GM23338 (cell line): ENCODE results near the gene PNMA5. TPM values are rescaled to one million over a fixed set of nuclear protein-coding genes. Genes with fewer than 3 reads are reported as not detected.
A peak's percentile ranks its signal among the peaks of the same experiment; 100 is the strongest.

Experiments
- ATAC-seq: fragments of 200-7000 bp; cut with Tn5 transposase; 3 replicates; pipeline ENCODE4 v1.9.1; 2020
- DNase-seq: peaks from one replicate; pipeline ENCODE4 v3.0.0-alpha.2; 2015; ENCODE audit warnings: low spot score
- H2AFZ ChIP-seq: fragments of 200-600 bp; sonication (generic); 2 replicates; pipeline ENCODE4 v1.8.0; 2016; ENCODE audit warnings: antibody characterized with exemption, mild to moderate bottlenecking, moderate library complexity
- H3F3A ChIP-seq: fragments of 200-600 bp; sonication (generic); replicated peaks from 2 replicates; pipeline ENCODE4 v1.8.0; 2017; ENCODE audit warnings: antibody characterized with exemption, mixed run types, low read depth
- H3K27ac ChIP-seq: fragments of 200-600 bp; sonication (generic); 2 replicates; pipeline ENCODE4 v1.6.1; 2016; ENCODE audit warnings: low read depth
- H3K27me3 ChIP-seq: fragments of 200-600 bp; sonication (generic); 2 replicates; pipeline ENCODE4 v1.8.0; 2016; ENCODE audit warnings: mild to moderate bottlenecking, mixed run types, moderate library complexity; ENCODE audit not compliant: insufficient read depth
- H3K36me3 ChIP-seq: fragments of 200-600 bp; sonication (generic); 2 replicates; pipeline ENCODE4 v1.8.0; 2016; ENCODE audit warnings: mild to moderate bottlenecking; ENCODE audit not compliant: insufficient read depth
- H3K4me1 ChIP-seq: fragments of 200-600 bp; sonication (generic); 2 replicates; pipeline ENCODE4 v1.8.0; 2016; ENCODE audit warnings: mild to moderate bottlenecking, moderate library complexity; ENCODE audit not compliant: insufficient read depth
- H3K4me2 ChIP-seq: fragments of 200-600 bp; sonication (generic); 2 replicates; pipeline ENCODE4 v1.7.1; 2017; ENCODE audit warnings: mixed run types
- H3K4me3 ChIP-seq: fragments of 200-600 bp; sonication (generic); 2 replicates; pipeline ENCODE4 v1.6.1; 2016; ENCODE audit warnings: mixed run types
- H3K79me2 ChIP-seq: fragments of 200-600 bp; sonication (generic); replicated peaks from 2 replicates; pipeline ENCODE4 v1.8.0; 2017; ENCODE audit warnings: mild to moderate bottlenecking; ENCODE audit not compliant: insufficient read depth
- H3K9me2 ChIP-seq: fragments of 200-600 bp; sonication (generic); 2 replicates; pipeline ENCODE4 v1.8.0; 2017; ENCODE audit not compliant: insufficient read depth
- H4K20me1 ChIP-seq: fragments of 200-600 bp; sonication (generic); replicated peaks from 2 replicates; pipeline ENCODE4 v1.8.0; 2017; ENCODE audit warnings: mild to moderate bottlenecking; ENCODE audit not compliant: insufficient read depth
- H3K27ac Mint-ChIP-seq: 2 replicates; pipeline ENCODE4 v1.8.0; 2020; ENCODE audit warnings: inconsistent platforms, mild to moderate bottlenecking, moderate library complexity, mixed read lengths
- H3K27me3 Mint-ChIP-seq: 3 replicates; pipeline ENCODE4 v1.8.0; 2022; ENCODE audit warnings: low read depth, mild to moderate bottlenecking, moderate library complexity, mixed read lengths, inconsistent platforms; ENCODE audit not compliant: insufficient read depth, poor library complexity
- H3K36me3 Mint-ChIP-seq: 3 replicates; pipeline ENCODE4 v1.8.0; 2021; ENCODE audit warnings: low read depth, mild to moderate bottlenecking, inconsistent platforms, moderate library complexity, mixed read lengths
- H3K4me1 Mint-ChIP-seq: 3 replicates; pipeline ENCODE4 v1.8.0; 2020; ENCODE audit warnings: mild to moderate bottlenecking, inconsistent platforms, mixed read lengths
- H3K4me3 Mint-ChIP-seq: 3 replicates; pipeline ENCODE4 v1.8.0; 2021; ENCODE audit warnings: moderate library complexity, mild to moderate bottlenecking, inconsistent platforms, mixed read lengths
- H3K9me3 Mint-ChIP-seq: 3 replicates; pipeline ENCODE4 v1.8.0; 2020; ENCODE audit warnings: moderate library complexity, mild to moderate bottlenecking, inconsistent platforms, mixed read lengths
- JUNB ChIP-seq: IDR thresholded peaks from one replicate; pipeline ENCODE4 v1.6.1; 2016; ENCODE audit warnings: antibody characterized with exemption; ENCODE audit not compliant: unreplicated experiment
- POLR2AphosphoS5 ChIP-seq: IDR thresholded peaks from 2 replicates; pipeline ENCODE4 v1.6.1; 2016; ENCODE audit warnings: antibody characterized with exemption, low read depth
- STAT1 ChIP-seq: IDR thresholded peaks from one replicate; pipeline ENCODE4 v1.6.1; 2016; ENCODE audit warnings: antibody characterized with exemption; ENCODE audit not compliant: unreplicated experiment
- ZNF114 ChIP-seq: fragments of 250-450 bp; sonication (Bioruptor Pico); IDR thresholded peaks from 2 replicates; pipeline ENCODE4 v1.5.0; 2020; ENCODE audit warnings: mild to moderate bottlenecking, moderate library complexity
- polyA plus RNA-seq: library from polyadenylated mRNA; unstranded; fragments of >200 nt; fragmentation: Nextera tagmentation; extraction: Ambion mirVana; gene quantifications from 2 replicates; pipeline ENCODE4 v1.2.1, GENCODE V29; 2016
- total RNA-seq: library from RNA; depleted of rRNA; stranded (reverse); fragments of >200 nt; shearing (Covaris generic); gene quantifications from 2 replicates; pipeline ENCODE4 v1.2.3, GENCODE V29; 2014
- TF ChIP-seq, protein P1 (sequence below), 2 experiments: fragments of 200-600 bp in 1 of 2; sonication (generic) in 1 of 2; conservative IDR thresholded peaks; 2 replicates each; pipeline versions ENCODE4 v1.5.1 to v1.6.1; 2016 to 2017; ENCODE audit warnings: antibody characterized with exemption in 2 of 2, low read depth in 2 of 2, mild to moderate bottlenecking in 2 of 2, moderate library complexity in 1 of 2
- TF ChIP-seq, protein P2 (sequence below): IDR thresholded peaks from one replicate; pipeline ENCODE4 v1.6.1; 2018; ENCODE audit warnings: antibody characterized with exemption; ENCODE audit not compliant: unreplicated experiment

Gene PNMA5
- total and polyA plus RNA-seq, 2 experiments from 2014 or later, result 0.24 to 0.49 TPM

DNA sequence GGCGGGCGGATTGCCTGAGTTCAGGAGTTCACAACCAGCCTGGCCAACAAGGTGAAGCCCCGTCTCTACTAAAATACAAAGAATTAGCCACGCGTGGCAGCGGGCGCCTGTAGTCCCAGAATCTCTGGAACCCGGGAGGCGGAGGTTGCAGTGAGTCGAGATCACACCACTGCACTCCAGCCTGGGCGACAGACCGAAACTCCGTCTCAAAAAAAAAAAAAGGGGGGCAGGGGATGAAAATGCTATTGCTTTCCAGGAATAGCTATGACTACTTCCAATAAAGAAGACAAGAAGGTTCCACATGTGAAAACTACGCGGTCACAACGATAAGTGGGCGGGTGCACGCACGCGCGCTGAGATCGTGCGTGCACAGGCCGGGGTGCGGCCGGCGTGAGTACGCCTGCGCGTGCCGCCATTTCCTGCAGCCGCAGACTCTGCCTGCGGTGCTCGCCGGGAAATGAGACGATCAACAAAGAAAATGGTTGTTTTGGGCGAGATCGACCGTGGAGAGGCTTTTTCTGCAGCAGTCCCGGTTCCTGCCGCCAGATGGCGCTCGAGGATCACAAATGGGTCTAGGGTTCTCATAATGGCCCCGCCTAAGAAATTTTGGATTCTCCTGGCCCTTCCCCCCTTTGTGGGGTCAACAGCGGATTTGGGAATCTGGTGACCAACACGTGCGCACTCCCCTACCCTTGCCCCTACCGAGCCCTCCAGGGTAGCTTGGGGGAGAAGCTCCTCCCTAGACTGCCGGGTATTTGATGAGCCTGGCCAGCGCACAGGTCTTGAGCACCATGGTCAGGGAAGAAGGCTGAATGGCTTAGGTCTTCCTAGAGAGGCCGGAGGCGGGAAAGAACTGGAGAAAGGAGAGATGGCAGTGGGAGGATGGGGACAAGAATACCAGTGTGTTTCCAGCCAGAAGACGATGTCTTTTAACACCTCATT is 35.1 kb downstream of the PNMA5 start:
- Mint-ChIP-seq H3K4me3 (peak overlapping the region; percentile 77), H3K4me1 (peaks cover 3% of the 10 kb centered on the region; the same call in 2 of the 3 replicates), H3K27ac (peak overlapping the region; percentile 93), H3K9me3 (no peaks in the 10 kb centered on the region), H3K36me3 (no peaks in the 10 kb centered on the region), H3K27me3 (peaks cover 4% of the 10 kb centered on the region)
- peak; percentile 39; the same call in 1 of the 2 replicates for TF ChIP-seq POLR2AphosphoS5
- TF ChIP-seq ZNF114 (CRISPR knock-in tag), result no peak
- TF ChIP-seq, protein P1, sequence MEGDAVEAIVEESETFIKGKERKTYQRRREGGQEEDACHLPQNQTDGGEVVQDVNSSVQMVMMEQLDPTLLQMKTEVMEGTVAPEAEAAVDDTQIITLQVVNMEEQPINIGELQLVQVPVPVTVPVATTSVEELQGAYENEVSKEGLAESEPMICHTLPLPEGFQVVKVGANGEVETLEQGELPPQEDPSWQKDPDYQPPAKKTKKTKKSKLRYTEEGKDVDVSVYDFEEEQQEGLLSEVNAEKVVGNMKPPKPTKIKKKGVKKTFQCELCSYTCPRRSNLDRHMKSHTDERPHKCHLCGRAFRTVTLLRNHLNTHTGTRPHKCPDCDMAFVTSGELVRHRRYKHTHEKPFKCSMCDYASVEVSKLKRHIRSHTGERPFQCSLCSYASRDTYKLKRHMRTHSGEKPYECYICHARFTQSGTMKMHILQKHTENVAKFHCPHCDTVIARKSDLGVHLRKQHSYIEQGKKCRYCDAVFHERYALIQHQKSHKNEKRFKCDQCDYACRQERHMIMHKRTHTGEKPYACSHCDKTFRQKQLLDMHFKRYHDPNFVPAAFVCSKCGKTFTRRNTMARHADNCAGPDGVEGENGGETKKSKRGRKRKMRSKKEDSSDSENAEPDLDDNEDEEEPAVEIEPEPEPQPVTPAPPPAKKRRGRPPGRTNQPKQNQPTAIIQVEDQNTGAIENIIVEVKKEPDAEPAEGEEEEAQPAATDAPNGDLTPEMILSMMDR (conservative IDR thresholded peaks at IDR 0.05; ENCODE audit: low read depth in 2 of 2), result peak; percentile 64 to 76
- Histone ChIP-seq H3K4me3 (peak overlapping the region; percentile 54), H3K27me3 (no peaks in the 10 kb centered on the region), H3K36me3 (no peaks in the 10 kb centered on the region), H4K20me1 (no peaks in the 10 kb centered on the region), H2AFZ (no peak overlapping the region), H3F3A (no peaks in the 10 kb centered on the region), H3K4me1 (no peaks in the 10 kb centered on the region; the same call in 1 of the 2 replicates), H3K79me2 (no peaks in the 10 kb centered on the region), H3K9me2 (no peaks in the 10 kb centered on the region), H3K4me2 (peak overlapping the region; percentile 71), H3K27ac (peak overlapping the region; percentile 80; the same call in 1 of the 2 replicates)
- ATAC-seq (peak; percentile 96), DNase-seq (peak; percentile 76)

DNA sequence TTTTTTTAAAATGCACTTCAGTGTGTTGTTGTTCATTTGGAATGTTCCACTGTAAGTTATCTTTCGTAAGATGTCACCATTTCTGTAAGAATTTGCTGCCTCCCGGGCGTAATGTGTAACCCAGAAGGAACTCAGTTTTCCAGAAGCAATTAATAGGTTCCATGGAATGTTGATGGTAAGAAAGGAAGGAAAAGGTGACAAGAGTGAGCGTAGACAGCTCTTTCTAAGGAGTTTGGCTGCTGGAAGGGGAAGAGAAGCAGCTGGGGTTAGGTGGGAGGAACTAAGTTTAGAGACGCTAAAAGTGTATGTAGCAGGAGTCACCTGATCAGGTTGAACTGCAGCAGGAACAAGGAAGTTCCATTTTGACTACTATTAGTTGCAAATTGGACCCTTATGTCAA is 35.9 kb downstream of the PNMA5 start:
- peak overlapping the region; percentile 77 for H3K4me3 Mint-ChIP-seq

More for the DNA sequence above, 35.9 kb downstream of the PNMA5 start:
- no peak overlapping the region for H3K27ac Mint-ChIP-seq
- H3F3A ChIP-seq, result no peaks in the 10 kb centered on the region
- no peaks in the 10 kb centered on the region for H3K79me2 ChIP-seq
- no peaks in the 10 kb centered on the region for H3K36me3 ChIP-seq
- H4K20me1 ChIP-seq, result no peaks in the 10 kb centered on the region
- TF ChIP-seq, protein P2, sequence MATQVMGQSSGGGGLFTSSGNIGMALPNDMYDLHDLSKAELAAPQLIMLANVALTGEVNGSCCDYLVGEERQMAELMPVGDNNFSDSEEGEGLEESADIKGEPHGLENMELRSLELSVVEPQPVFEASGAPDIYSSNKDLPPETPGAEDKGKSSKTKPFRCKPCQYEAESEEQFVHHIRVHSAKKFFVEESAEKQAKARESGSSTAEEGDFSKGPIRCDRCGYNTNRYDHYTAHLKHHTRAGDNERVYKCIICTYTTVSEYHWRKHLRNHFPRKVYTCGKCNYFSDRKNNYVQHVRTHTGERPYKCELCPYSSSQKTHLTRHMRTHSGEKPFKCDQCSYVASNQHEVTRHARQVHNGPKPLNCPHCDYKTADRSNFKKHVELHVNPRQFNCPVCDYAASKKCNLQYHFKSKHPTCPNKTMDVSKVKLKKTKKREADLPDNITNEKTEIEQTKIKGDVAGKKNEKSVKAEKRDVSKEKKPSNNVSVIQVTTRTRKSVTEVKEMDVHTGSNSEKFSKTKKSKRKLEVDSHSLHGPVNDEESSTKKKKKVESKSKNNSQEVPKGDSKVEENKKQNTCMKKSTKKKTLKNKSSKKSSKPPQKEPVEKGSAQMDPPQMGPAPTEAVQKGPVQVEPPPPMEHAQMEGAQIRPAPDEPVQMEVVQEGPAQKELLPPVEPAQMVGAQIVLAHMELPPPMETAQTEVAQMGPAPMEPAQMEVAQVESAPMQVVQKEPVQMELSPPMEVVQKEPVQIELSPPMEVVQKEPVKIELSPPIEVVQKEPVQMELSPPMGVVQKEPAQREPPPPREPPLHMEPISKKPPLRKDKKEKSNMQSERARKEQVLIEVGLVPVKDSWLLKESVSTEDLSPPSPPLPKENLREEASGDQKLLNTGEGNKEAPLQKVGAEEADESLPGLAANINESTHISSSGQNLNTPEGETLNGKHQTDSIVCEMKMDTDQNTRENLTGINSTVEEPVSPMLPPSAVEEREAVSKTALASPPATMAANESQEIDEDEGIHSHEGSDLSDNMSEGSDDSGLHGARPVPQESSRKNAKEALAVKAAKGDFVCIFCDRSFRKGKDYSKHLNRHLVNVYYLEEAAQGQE, result no peak
- TF ChIP-seq POLR2AphosphoS5 (no peak), STAT1 (no peak), JUNB (no peak)
- H3K27ac ChIP-seq, result peak overlapping the region; percentile 80; the same call in 1 of the 2 replicates
- no peaks in the 10 kb centered on the region for H3K36me3 Mint-ChIP-seq
- H3K9me3 Mint-ChIP-seq, result no peaks in the 10 kb centered on the region
- H3K4me1 Mint-ChIP-seq, result peaks cover 3% of the 10 kb centered on the region; the same call in 2 of the 3 replicates
- H3K4me3 ChIP-seq, result peak overlapping the region; percentile 54
- H3K4me1 ChIP-seq, result no peaks in the 10 kb centered on the region; the same call in 1 of the 2 replicates
- H3K27me3 ChIP-seq, result no peaks in the 10 kb centered on the region
- ATAC-seq (peak; percentile 20; the same call in 1 of the 3 replicates), DNase-seq (peak; percentile 8)
- no peak overlapping the region for H2AFZ ChIP-seq
- H3K27me3 Mint-ChIP-seq, result peaks cover 4% of the 10 kb centered on the region
- H3K9me2 ChIP-seq, result no peaks in the 10 kb centered on the region
- peak overlapping the region; percentile 71 for H3K4me2 ChIP-seq
